ENCODE results near the gene ACTMAP.

DNA sequence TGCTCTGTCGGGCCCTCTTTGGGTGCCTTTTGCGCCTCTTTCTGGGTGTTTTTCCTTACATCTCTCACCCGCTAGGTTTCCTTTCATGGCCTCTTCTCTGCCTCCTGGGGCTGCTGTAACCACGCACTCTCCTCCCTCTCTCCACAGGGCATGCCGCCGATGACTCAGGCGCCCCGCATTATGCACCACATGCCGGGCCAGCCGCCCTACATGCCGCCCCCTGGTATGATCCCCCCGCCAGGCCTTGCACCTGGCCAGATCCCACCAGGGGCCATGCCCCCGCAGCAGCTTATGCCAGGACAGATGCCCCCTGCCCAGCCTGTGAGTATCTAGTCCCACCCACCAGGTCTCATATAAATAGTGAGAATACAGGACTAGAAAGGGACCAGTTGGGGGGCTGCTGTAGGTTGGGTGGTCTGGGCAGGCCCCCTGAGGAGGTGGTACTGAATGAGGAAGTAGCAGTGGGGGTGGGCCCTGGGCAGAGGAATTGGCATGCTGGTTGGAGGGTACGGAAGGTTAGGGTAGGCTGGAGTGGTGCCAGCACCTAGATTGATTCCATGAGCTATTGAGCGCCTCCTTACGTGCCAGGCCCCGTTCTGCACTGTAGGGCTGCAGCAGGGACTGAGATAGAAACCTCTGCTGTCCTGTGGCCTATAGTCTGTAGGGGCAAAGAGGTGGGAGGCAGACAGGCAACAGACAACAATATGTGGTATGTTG is 12.6 kb upstream of the ACTMAP start:
- TF ChIP-seq CTCF (IDR thresholded peaks at IDR 0.05) (no peak), POLR2AphosphoS5 (IDR thresholded peaks at IDR 0.05; ENCODE audit: low read depth, low read length) (no peak)

Data from SK-N-SH (cell line).